K562 (cell line): Measurements from ENCODE around the gene XAB2. TPM values are rescaled to one million over a fixed set of nuclear protein-coding genes. Genes with fewer than 3 reads are reported as not detected.

Experiments used
- ATAC-seq: fragments of 200-7000 bp; cut with Tn5 transposase; 3 replicates; pipeline ENCODE4 v1.9.1; 2020; ENCODE audit warnings: moderate library complexity
- BruUV-seq: library from RNA; stranded (reverse); fragments of 400-500 nt; replicated peaks from 2 replicates; lab custom pipeline; 2021; lab: Mats Ljungman, UMichigan
- CTCF ChIA-PET: fragments of 300-600 bp; formaldehyde crosslinking; extraction: SDS; loops from one replicate; lab custom pipeline; 2021; ENCODE audit warnings: low intra/inter-chr PET ratio; lab: Yijun Ruan, JAX
- POLR2A ChIA-PET: fragments of 300-600, 350-650 bp; sonication (Branson Sonifier 250); formaldehyde crosslinking; extraction: SDS; loops from one replicate; lab custom pipeline; 2021; ENCODE audit warnings: antibody characterized with exemption, inconsistent platforms; lab: Yijun Ruan, JAX
- DNase-seq, 4 experiments: peaks; one replicate each; pipeline versions ENCODE4 v3.0.0 to v3.0.0-alpha.2; 2011 to 2018; ENCODE audit warnings: low spot score in 3 of 4, mixed read lengths in 3 of 4; ENCODE audit errors: extremely low read depth in 1 of 4
- FAIRE-seq: peaks from 2 replicates; lab custom pipeline; 2011; peaks lifted over from hg19 to GRCh38; lab: Jason Lieb, UNC
- H2AFZ ChIP-seq: 2 replicates; pipeline ENCODE4 v1.6.0; 2011; ENCODE audit warnings: low read depth, low read length, control low read depth, inconsistent platforms
- H3K27ac ChIP-seq: fragments of 200-600 bp; 3 replicates; pipeline ENCODE4 v1.8.0; 2011; ENCODE audit warnings: low read depth, mild to moderate bottlenecking, control low read depth, inconsistent platforms, low read length, moderate library complexity, mixed read lengths; ENCODE audit errors: extremely low read depth
- H3K27me3 ChIP-seq, 2 experiments: fragments of 300-600 bp in 1 of 2; 2 replicates in 1 of 2; 3 replicates in 1 of 2; pipeline versions ENCODE4 v1.6.0 to v1.8.0; 2011; ENCODE audit warnings: inconsistent platforms in 2 of 2, low read length in 2 of 2, mild to moderate bottlenecking in 1 of 2, mixed read lengths in 1 of 2, moderate library complexity in 1 of 2; ENCODE audit not compliant: control insufficient read depth in 2 of 2, insufficient read depth in 2 of 2
- H3K36me3 ChIP-seq: fragments of 300-600 bp; 3 replicates; pipeline ENCODE4 v1.8.0; 2011; ENCODE audit warnings: mild to moderate bottlenecking, low read length, inconsistent platforms; ENCODE audit not compliant: control insufficient read depth, insufficient read depth
- H3K4me1 ChIP-seq, 2 experiments: fragments of 200-600 bp in 1 of 2; replicated peaks in 1 of 2; 2 replicates in 1 of 2; 3 replicates in 1 of 2; pipeline versions ENCODE4 v1.5.1 to v1.8.0; 2011; ENCODE audit warnings: inconsistent platforms in 2 of 2, low read length in 2 of 2, mild to moderate bottlenecking in 1 of 2, mixed read lengths in 1 of 2, moderate library complexity in 1 of 2; ENCODE audit not compliant: control insufficient read depth in 2 of 2, insufficient read depth in 2 of 2
- H3K4me2 ChIP-seq: 2 replicates; pipeline ENCODE4 v1.6.1; 2011; ENCODE audit warnings: low read length, control low read depth, inconsistent platforms, mixed read lengths; ENCODE audit not compliant: insufficient read depth
- H3K4me3 ChIP-seq: fragments of 200-600 bp; sonication (generic), shearing (Covaris generic); 2 replicates; pipeline ENCODE4 v1.5.1; 2016; ENCODE audit warnings: control low read depth, inconsistent platforms
- H3K79me2 ChIP-seq: fragments of 200-600 bp; 3 replicates; pipeline ENCODE4 v1.8.0; 2011; ENCODE audit warnings: low read length, inconsistent platforms; ENCODE audit not compliant: control insufficient read depth, insufficient read depth
- H3K9ac ChIP-seq, 2 experiments: 2 replicates each; pipeline versions ENCODE4 v1.6.0 to v1.6.1; 2011; ENCODE audit warnings: low read depth in 2 of 2, low read length in 2 of 2, control low read depth in 1 of 2, inconsistent platforms in 1 of 2, mild to moderate bottlenecking in 1 of 2, mixed read lengths in 1 of 2; ENCODE audit not compliant: insufficient read depth in 1 of 2
- H3K9me1 ChIP-seq: one replicate; pipeline ENCODE4 v1.6.0; 2011; ENCODE audit warnings: inconsistent platforms, mild to moderate bottlenecking, low read length, moderate library complexity; ENCODE audit not compliant: control insufficient read depth, insufficient read depth
- H3K9me3 ChIP-seq: replicated peaks from 2 replicates; pipeline ENCODE4 v1.5.1; 2011; ENCODE audit warnings: low read depth, low read length, inconsistent platforms; ENCODE audit not compliant: control insufficient read depth, insufficient read depth
- H4K20me1 ChIP-seq: replicated peaks from 2 replicates; pipeline ENCODE4 v1.6.1; 2011; ENCODE audit warnings: low read length, inconsistent platforms, mixed read lengths; ENCODE audit not compliant: control insufficient read depth, insufficient read depth
- CBFA2T3 ChIP-seq: fragments of 450-650 bp; IDR thresholded peaks from 2 replicates; pipeline ENCODE4 v1.6.1; 2017
- MAX ChIP-seq: sonication (generic); formaldehyde crosslinking; IDR thresholded peaks from 2 replicates; pipeline ENCODE4 v1.9.0; 2022; ENCODE audit warnings: mild to moderate bottlenecking, missing genetic modification reagents
- POLR2A ChIP-seq: fragments of 450-650 bp; conservative IDR thresholded peaks from 2 replicates; pipeline ENCODE4 v1.6.1; 2016
- RBFOX2 ChIP-seq: fragments of 200-400 bp; formaldehyde crosslinking; IDR thresholded peaks from 2 replicates; pipeline ENCODE4 v1.6.1; 2017; ENCODE audit warnings: low read depth, mild to moderate bottlenecking, low read length, moderate library complexity
- RNF2 ChIP-seq: sonication (generic); IDR thresholded peaks from 2 replicates; pipeline ENCODE4 v1.6.1; 2016
- ZNF280A ChIP-seq: fragments of 450-650 bp; IDR thresholded peaks from 2 replicates; pipeline ENCODE4 v1.6.1; 2018; ENCODE audit warnings: mild to moderate bottlenecking, low read depth; ENCODE audit not compliant: partially characterized antibody
- WGBS: fragments of 100-300 bp; shearing (Covaris generic); methylation state at CpG from one replicate; pipeline ENCODE4 v1.1.6; 2016; ENCODE audit warnings: low coverage, mixed read lengths; ENCODE audit not compliant: insufficient coverage; ENCODE audit errors: missing lambda C conversion rate; 5-methylcytosine and 5-hydroxymethylcytosine counted together
- in situ Hi-C: fragments of 300-500 bp; cut with MboI; formaldehyde crosslinking; loops from 4 replicates; pipeline ENCODE4 v1.15.0; 2018; ENCODE audit warnings: inconsistent platforms, mixed read lengths
- intact Hi-C: fragments of 100-400 bp; cut with micrococcal nuclease; formaldehyde crosslinking; loops from 2 replicates; pipeline ENCODE4 v1.14.2; 2022
- polyA plus RNA-seq, 8 experiments: library from polyadenylated mRNA; depleted of rRNA in 4 of 8; stranded (reverse) in 5 of 8; unstranded in 3 of 8; fragments of >200 nt; fragmentation: Nextera tagmentation in 2 of 8; fragmentation: Illumina TruSeq in 1 of 8; extraction: Ambion mirVana in 2 of 8; extraction: Trizol in 1 of 8; gene quantifications; 2 replicates each; pipeline versions ENCODE4 v1.2.1 to v1.2.3, GENCODE V29; 2011 to 2014; ENCODE audit warnings: inconsistent platforms in 1 of 8, missing spikeins in 1 of 8
- total RNA-seq, 7 experiments: library from RNA; depleted of rRNA in 6 of 7; stranded (reverse); fragments of >200 nt in 6 of 7; fragmentation: Illumina TruSeq in 2 of 7; extraction: Trizol in 2 of 7; gene quantifications; 2 replicates each; pipeline versions ENCODE4 v1.2.1 to v1.2.3, GENCODE V29; 2011 to 2021; ENCODE audit warnings: low replicate concordance in 1 of 7

XAB2 gene
- total and polyA plus RNA-seq, 9 of the 15 experiments (the other 6 are each of a cell fraction or from before 2014, with no cell fraction given) = 0.21 to 58.3 (median 20.0) TPM

- ChIA-PET POLR2A (interaction anchor here (0.5 to 1.4 kb wide), 5 partner anchors 8 to 539 kb away, joined by 3 to 7 read pairs (median 4); no protein-coding TSS in a partner anchor), CTCF (no interaction called here)
Measured at GRCh38 chr19:7622933-7623685, 6.2 kb downstream of the XAB2 start.

More at GRCh38 chr19:7622933-7623685, 6.2 kb downstream of the XAB2 start:
- DNase-seq (peak; percentile 63 to 88 (median 83)), ATAC-seq (peak; percentile 94), FAIRE-seq (no peak)
- Histone ChIP-seq H2AFZ (no peak overlapping the region), H3K4me2 (no peak overlapping the region), H3K36me3 (peaks cover 78% of the 10 kb centered on the region; the same call in 2 of the 3 replicates), H3K9ac (no peak overlapping the region), H3K27ac (no peak overlapping the region), H4K20me1 (no peaks in the 10 kb centered on the region), H3K4me1 (peaks cover 2 to 50% of the 10 kb centered on the region in 2 experiments; a peak in 4 of 5 replicates), H3K27me3 (no peaks in the 10 kb centered on the region), H3K9me1 (no peaks in the 10 kb centered on the region), H3K79me2 (peaks cover 19% of the 10 kb centered on the region), H3K4me3 (no peak overlapping the region), H3K9me3 (no peaks in the 10 kb centered on the region)
- no TSS peak for BruUV-seq
- intact Hi-C loops (no loop called here), in situ Hi-C loops (no loop called here)
- WGBS = 82% methylated on average over 13 of the region's 16 CpGs
- TF ChIP-seq ZNF280A = no peak
- 0 out of 2 replicates have a peak, but pooled peaks have one; percentile 36 for TF ChIP-seq POLR2A
- TF ChIP-seq RNF2 = no peak
- 0 out of 2 replicates have a peak, but pooled peaks have one; percentile 17 for TF ChIP-seq MAX (CRISPR knock-in tag)
- 0 out of 2 replicates have a peak, but pooled peaks have one; percentile 3 for TF ChIP-seq RBFOX2
- no peak for TF ChIP-seq CBFA2T3
